NCI-H510A treated with DMSO at 0.1 percent for 48 hours (cell line): ENCODE data around the gene ACOXL.

ENCODE experiments used
- DNase-seq: peaks from one replicate; lab custom pipeline; 2025; lab: John Stamatoyannopoulos, UW

The ACOXL gene

GRCh38 chr2:111135910-111136297 is 403.5 kb downstream of the ACOXL start:
- no peak for DNase-seq

- DNase-seq: no peak
Observed at GRCh38 chr2:111138839-111139238, 406.5 kb downstream of the ACOXL start.

- peak; percentile 18 for DNase-seq
Observed at GRCh38 chr2:111139637-111140317, 407.4 kb downstream of the ACOXL start.

GRCh38 chr2:111140815-111141214 is 408.4 kb downstream of the ACOXL start:
- DNase-seq: no peak

- DNase-seq: no peak
Observed at GRCh38 chr2:111142101-111142500, 409.7 kb downstream of the ACOXL start.

- no peak for DNase-seq
Observed at GRCh38 chr2:111143107-111143842, 410.9 kb downstream of the ACOXL start.

GRCh38 chr2:111143843-111144198 is 411.4 kb downstream of the ACOXL start:
- no peak for DNase-seq

- no peak for DNase-seq
Observed at GRCh38 chr2:111145103-111145760, 412.9 kb downstream of the ACOXL start.

- no peak for DNase-seq
Observed at GRCh38 chr2:111145951-111146350, 413.6 kb downstream of the ACOXL start.

- DNase-seq: no peak
Observed at GRCh38 chr2:111148225-111148873, 416.0 kb downstream of the ACOXL start.

GRCh38 chr2:111148925-111149324 is 416.6 kb downstream of the ACOXL start:
- no peak for DNase-seq

GRCh38 chr2:111149882-111150455 is 417.6 kb downstream of the ACOXL start:
- no peak for DNase-seq

GRCh38 chr2:111154758-111155157 is 422.4 kb downstream of the ACOXL start:
- DNase-seq: no peak

- DNase-seq: peak; percentile 74
Observed at GRCh38 chr2:111155610-111156009, 423.2 kb downstream of the ACOXL start.

- no peak for DNase-seq
Observed at GRCh38 chr2:111156529-111156928, 424.2 kb downstream of the ACOXL start.

- DNase-seq: peak; percentile 77
Observed at GRCh38 chr2:111157071-111157661, 424.8 kb downstream of the ACOXL start.

- peak; percentile 34 for DNase-seq
Observed at GRCh38 chr2:111157798-111158197, 425.4 kb downstream of the ACOXL start.

GRCh38 chr2:111159641-111160040 is 427.3 kb downstream of the ACOXL start:
- no peak for DNase-seq

GRCh38 chr2:111160758-111161157 is 428.4 kb downstream of the ACOXL start:
- no peak for DNase-seq

- DNase-seq: no peak
Observed at GRCh38 chr2:111161971-111162370, 429.6 kb downstream of the ACOXL start.

GRCh38 chr2:111162718-111163331 is 430.5 kb downstream of the ACOXL start:
- DNase-seq: no peak
